K562 (cell line): Measurements from ENCODE around the gene GNRH2. TPM values are rescaled to one million over a fixed set of nuclear protein-coding genes. Genes with fewer than 3 reads are reported as not detected.

Experiments used
- C11orf30 ChIP-seq: fragments of 450-650 bp; IDR thresholded peaks from 2 replicates; pipeline ENCODE4 v1.6.1; 2016; ENCODE audit warnings: low read depth, mild to moderate bottlenecking
- CHD1 ChIP-seq: fragments of 200-600 bp; sonication (generic); IDR thresholded peaks from one replicate; pipeline ENCODE4 v1.6.1; 2012; ENCODE audit warnings: mild to moderate bottlenecking, moderate library complexity, low read length, inconsistent platforms
- GATAD2B ChIP-seq: fragments of 450-650 bp; IDR thresholded peaks from 2 replicates; pipeline ENCODE4 v1.6.1; 2017; ENCODE audit warnings: mild to moderate bottlenecking, borderline replicate concordance
- HNRNPH1 ChIP-seq: fragments of 200-400 bp; formaldehyde crosslinking; optimal IDR thresholded peaks from 2 replicates; pipeline ENCODE3; 2017; ENCODE audit warnings: low read depth, mild to moderate bottlenecking, low read length, moderate library complexity
- JUNB ChIP-seq: fragments of 450-650 bp; formaldehyde crosslinking; conservative IDR thresholded peaks from 2 replicates; pipeline ENCODE4 v1.4.0; 2020; ENCODE audit warnings: mild to moderate bottlenecking
- LCOR ChIP-seq: sonication (generic); formaldehyde crosslinking; IDR thresholded peaks from 2 replicates; pipeline ENCODE4 v1.8.0; 2022; ENCODE audit warnings: mild to moderate bottlenecking, missing genetic modification reagents
- MAFF ChIP-seq: IDR thresholded peaks from 2 replicates; pipeline ENCODE4 v1.6.1; 2012; ENCODE audit warnings: low read length, improper control_type of control experiment
- NBN ChIP-seq: fragments of 450-650 bp; IDR thresholded peaks from 2 replicates; pipeline ENCODE4 v1.6.1; 2016; ENCODE audit warnings: low read depth, mild to moderate bottlenecking
- NFRKB ChIP-seq: fragments of 450-650 bp; IDR thresholded peaks from 2 replicates; pipeline ENCODE4 v1.6.1; 2016; ENCODE audit warnings: low read depth
- NR2C2 ChIP-seq, 2 experiments: fragments of 200-800 bp in 1 of 2; sonication (Bioruptor generic) in 1 of 2; sonication (generic) in 1 of 2; formaldehyde crosslinking in 1 of 2; IDR thresholded peaks; 2 replicates each; pipeline versions ENCODE4 v1.6.1 to v1.8.0; 2016 to 2022; ENCODE audit warnings: mild to moderate bottlenecking in 1 of 2, missing compliant biosample characterization in 1 of 2, missing genetic modification characterization in 1 of 2, missing genetic modification reagents in 1 of 2
- PCBP2 ChIP-seq: fragments of 200-400 bp; formaldehyde crosslinking; IDR thresholded peaks from 2 replicates; pipeline ENCODE4 v1.6.1; 2018; ENCODE audit warnings: low read length, low read depth, mild to moderate bottlenecking, moderate library complexity; ENCODE audit not compliant: poor library complexity, severe bottlenecking
- POLR3A ChIP-seq: IDR thresholded peaks from 2 replicates; pipeline ENCODE4 v1.6.1; 2011; ENCODE audit warnings: borderline replicate concordance, mild to moderate bottlenecking, moderate library complexity; ENCODE audit not compliant: insufficient read length, insufficient read depth; ENCODE audit errors: extremely low read depth
- RBFOX2 ChIP-seq: fragments of 200-400 bp; formaldehyde crosslinking; IDR thresholded peaks from 2 replicates; pipeline ENCODE4 v1.6.1; 2017; ENCODE audit warnings: low read depth, mild to moderate bottlenecking, low read length, moderate library complexity
- STAT5B ChIP-seq: fragments of 250-450 bp; sonication (Bioruptor Pico); IDR thresholded peaks from 2 replicates; pipeline ENCODE4 v1.8.0; 2021; ENCODE audit warnings: mild to moderate bottlenecking, inconsistent platforms
- TEAD4 ChIP-seq, 2 experiments: sonication (generic) in 1 of 2; formaldehyde crosslinking in 1 of 2; IDR thresholded peaks; 2 replicates each; pipeline versions ENCODE4 v1.6.1 to v1.8.0; 2012 to 2022; ENCODE audit warnings: borderline replicate concordance in 1 of 2, inconsistent platforms in 1 of 2, low read length in 1 of 2, mild to moderate bottlenecking in 1 of 2, missing genetic modification reagents in 1 of 2
- ZFX ChIP-seq: sonication (generic); formaldehyde crosslinking; IDR thresholded peaks from 2 replicates; pipeline ENCODE4 v1.8.0; 2022; ENCODE audit warnings: mild to moderate bottlenecking, missing genetic modification reagents, moderate library complexity
- ZNF263 ChIP-seq: sonication (generic); formaldehyde crosslinking; IDR thresholded peaks from 2 replicates; pipeline ENCODE4 v1.8.0; 2022; ENCODE audit warnings: mild to moderate bottlenecking, missing genetic modification reagents, borderline replicate concordance
- ZNF311 ChIP-seq: fragments of 250-450 bp; sonication (Bioruptor Pico); IDR thresholded peaks from 2 replicates; pipeline ENCODE4 v1.4.0; 2020; ENCODE audit warnings: mild to moderate bottlenecking, moderate library complexity
- ZNF778 ChIP-seq: fragments of 450-650 bp; formaldehyde crosslinking; IDR thresholded peaks from 2 replicates; pipeline ENCODE4 v1.4.0; 2020; ENCODE audit warnings: mild to moderate bottlenecking, moderate library complexity
- polyA plus RNA-seq, 8 experiments: library from polyadenylated mRNA; depleted of rRNA in 4 of 8; stranded (reverse) in 5 of 8; unstranded in 3 of 8; fragments of >200 nt; fragmentation: Nextera tagmentation in 2 of 8; fragmentation: Illumina TruSeq in 1 of 8; extraction: Ambion mirVana in 2 of 8; extraction: Trizol in 1 of 8; gene quantifications; 2 replicates each; pipeline versions ENCODE4 v1.2.1 to v1.2.3, GENCODE V29; 2011 to 2014; ENCODE audit warnings: inconsistent platforms in 1 of 8, missing spikeins in 1 of 8
- total RNA-seq, 7 experiments: library from RNA; depleted of rRNA in 6 of 7; stranded (reverse); fragments of >200 nt in 6 of 7; fragmentation: Illumina TruSeq in 2 of 7; extraction: Trizol in 2 of 7; gene quantifications; 2 replicates each; pipeline versions ENCODE4 v1.2.1 to v1.2.3, GENCODE V29; 2011 to 2021; ENCODE audit warnings: low replicate concordance in 1 of 7
- TF ChIP-seq, protein P1 (sequence below), 2 experiments: fragments of 450-650 bp; IDR thresholded peaks; 2 replicates each; pipeline ENCODE4 v1.6.1; 2018; ENCODE audit warnings: mild to moderate bottlenecking in 2 of 2, low read depth in 1 of 2; ENCODE audit not compliant: partially characterized antibody in 2 of 2
- TF ChIP-seq, protein P2 (sequence below): IDR thresholded peaks from 2 replicates; pipeline ENCODE4 v1.6.1; 2016; ENCODE audit warnings: missing genetic modification characterization, missing compliant biosample characterization
- TF ChIP-seq, protein P3 (sequence below): fragments of 450-650 bp; IDR thresholded peaks from 2 replicates; pipeline ENCODE4 v1.6.1; 2016

The GNRH2 gene
- total and polyA plus RNA-seq, 9 of the 15 experiments (the other 6 are each of a cell fraction or from before 2014, with no cell fraction given), result 0.11 to 0.50 (median 0.24) TPM; not detected in 5

DNA sequence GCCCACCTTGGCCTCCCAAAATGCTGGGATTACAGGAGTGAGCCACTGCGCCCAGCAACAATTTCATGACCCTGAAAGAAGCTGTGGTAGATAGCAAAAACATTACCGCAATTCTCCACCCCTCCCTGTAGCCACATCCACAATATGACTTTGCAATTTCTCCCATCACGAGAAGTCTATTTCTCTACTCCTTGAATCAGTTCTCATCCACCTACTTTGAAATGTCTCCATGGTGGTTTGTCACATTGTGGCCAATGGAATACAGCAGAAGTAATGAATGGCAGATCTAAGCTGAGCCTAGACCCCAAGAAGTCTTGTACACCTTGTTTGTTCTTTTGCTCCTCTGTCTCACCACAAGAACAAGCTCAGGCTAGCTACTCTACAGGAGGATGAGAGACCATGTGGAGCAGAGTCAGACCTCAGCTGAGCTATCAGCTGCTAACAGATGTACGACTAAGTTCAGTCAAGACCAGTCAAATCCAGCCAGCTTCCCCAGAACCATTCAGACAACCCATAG lies 34.3 kb downstream of the GNRH2 start (continued):
- TF ChIP-seq, protein P1, sequence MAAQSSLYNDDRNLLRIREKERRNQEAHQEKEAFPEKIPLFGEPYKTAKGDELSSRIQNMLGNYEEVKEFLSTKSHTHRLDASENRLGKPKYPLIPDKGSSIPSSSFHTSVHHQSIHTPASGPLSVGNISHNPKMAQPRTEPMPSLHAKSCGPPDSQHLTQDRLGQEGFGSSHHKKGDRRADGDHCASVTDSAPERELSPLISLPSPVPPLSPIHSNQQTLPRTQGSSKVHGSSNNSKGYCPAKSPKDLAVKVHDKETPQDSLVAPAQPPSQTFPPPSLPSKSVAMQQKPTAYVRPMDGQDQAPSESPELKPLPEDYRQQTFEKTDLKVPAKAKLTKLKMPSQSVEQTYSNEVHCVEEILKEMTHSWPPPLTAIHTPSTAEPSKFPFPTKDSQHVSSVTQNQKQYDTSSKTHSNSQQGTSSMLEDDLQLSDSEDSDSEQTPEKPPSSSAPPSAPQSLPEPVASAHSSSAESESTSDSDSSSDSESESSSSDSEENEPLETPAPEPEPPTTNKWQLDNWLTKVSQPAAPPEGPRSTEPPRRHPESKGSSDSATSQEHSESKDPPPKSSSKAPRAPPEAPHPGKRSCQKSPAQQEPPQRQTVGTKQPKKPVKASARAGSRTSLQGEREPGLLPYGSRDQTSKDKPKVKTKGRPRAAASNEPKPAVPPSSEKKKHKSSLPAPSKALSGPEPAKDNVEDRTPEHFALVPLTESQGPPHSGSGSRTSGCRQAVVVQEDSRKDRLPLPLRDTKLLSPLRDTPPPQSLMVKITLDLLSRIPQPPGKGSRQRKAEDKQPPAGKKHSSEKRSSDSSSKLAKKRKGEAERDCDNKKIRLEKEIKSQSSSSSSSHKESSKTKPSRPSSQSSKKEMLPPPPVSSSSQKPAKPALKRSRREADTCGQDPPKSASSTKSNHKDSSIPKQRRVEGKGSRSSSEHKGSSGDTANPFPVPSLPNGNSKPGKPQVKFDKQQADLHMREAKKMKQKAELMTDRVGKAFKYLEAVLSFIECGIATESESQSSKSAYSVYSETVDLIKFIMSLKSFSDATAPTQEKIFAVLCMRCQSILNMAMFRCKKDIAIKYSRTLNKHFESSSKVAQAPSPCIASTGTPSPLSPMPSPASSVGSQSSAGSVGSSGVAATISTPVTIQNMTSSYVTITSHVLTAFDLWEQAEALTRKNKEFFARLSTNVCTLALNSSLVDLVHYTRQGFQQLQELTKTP (IDR thresholded peaks at IDR 0.05; ENCODE audit: low read depth in 1 of 2, partially characterized antibody in 2 of 2), result peak; percentile 24 to 31
- no peak for TF ChIP-seq CHD1
- TF ChIP-seq NR2C2 (CRISPR knock-in tag; IDR thresholded peaks at IDR 0.05), result 0 out of 2 replicates have a peak, but pooled peaks have one; percentile 22
- 0 out of 2 replicates have a peak, but pooled peaks have one; percentile 18 for TF ChIP-seq NR2C2 (tag; IDR thresholded peaks at IDR 0.05)
- 0 out of 2 replicates have a peak, but pooled peaks have one; percentile 12 for TF ChIP-seq TEAD4 (IDR thresholded peaks at IDR 0.05; ENCODE audit: low read length)
- no peak for TF ChIP-seq TEAD4 (CRISPR knock-in tag; IDR thresholded peaks at IDR 0.05; ENCODE audit: borderline replicate concordance)
- TF ChIP-seq STAT5B (CRISPR knock-in tag), result no peak
- TF ChIP-seq POLR3A, result no peak
- peak; percentile 51 for TF ChIP-seq NFRKB
- peak; percentile 53 for TF ChIP-seq MAFF
- TF ChIP-seq JUNB (CRISPR knock-in tag), result no peak
- TF ChIP-seq ZNF311 (CRISPR knock-in tag), result no peak
- no peak for TF ChIP-seq ZNF778 (CRISPR knock-in tag)
- TF ChIP-seq PCBP2, result no peak
- TF ChIP-seq, protein P2, sequence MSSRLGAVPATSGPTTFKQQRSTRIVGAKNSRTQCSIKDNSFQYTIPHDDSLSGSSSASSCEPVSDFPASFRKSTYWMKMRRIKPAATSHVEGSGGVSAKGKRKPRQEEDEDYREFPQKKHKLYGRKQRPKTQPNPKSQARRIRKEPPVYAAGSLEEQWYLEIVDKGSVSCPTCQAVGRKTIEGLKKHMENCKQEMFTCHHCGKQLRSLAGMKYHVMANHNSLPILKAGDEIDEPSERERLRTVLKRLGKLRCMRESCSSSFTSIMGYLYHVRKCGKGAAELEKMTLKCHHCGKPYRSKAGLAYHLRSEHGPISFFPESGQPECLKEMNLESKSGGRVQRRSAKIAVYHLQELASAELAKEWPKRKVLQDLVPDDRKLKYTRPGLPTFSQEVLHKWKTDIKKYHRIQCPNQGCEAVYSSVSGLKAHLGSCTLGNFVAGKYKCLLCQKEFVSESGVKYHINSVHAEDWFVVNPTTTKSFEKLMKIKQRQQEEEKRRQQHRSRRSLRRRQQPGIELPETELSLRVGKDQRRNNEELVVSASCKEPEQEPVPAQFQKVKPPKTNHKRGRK (tag), result no peak
- TF ChIP-seq RBFOX2, result 0 out of 2 replicates have a peak, but pooled peaks have one; percentile 22
- TF ChIP-seq, protein P3, sequence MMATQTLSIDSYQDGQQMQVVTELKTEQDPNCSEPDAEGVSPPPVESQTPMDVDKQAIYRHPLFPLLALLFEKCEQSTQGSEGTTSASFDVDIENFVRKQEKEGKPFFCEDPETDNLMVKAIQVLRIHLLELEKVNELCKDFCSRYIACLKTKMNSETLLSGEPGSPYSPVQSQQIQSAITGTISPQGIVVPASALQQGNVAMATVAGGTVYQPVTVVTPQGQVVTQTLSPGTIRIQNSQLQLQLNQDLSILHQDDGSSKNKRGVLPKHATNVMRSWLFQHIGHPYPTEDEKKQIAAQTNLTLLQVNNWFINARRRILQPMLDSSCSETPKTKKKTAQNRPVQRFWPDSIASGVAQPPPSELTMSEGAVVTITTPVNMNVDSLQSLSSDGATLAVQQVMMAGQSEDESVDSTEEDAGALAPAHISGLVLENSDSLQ, result peak; percentile 26
- TF ChIP-seq HNRNPH1, result no peak
- peak; percentile 72; the same call in 1 of the 2 replicates for TF ChIP-seq NBN
- no peak for TF ChIP-seq GATAD2B
- TF ChIP-seq C11orf30, result peak; percentile 93
- TF ChIP-seq ZFX (CRISPR knock-in tag), result peak; percentile 29; the same call in 1 of the 2 replicates
- 0 out of 2 replicates have a peak, but pooled peaks have one; percentile 40 for TF ChIP-seq LCOR (CRISPR knock-in tag)
- TF ChIP-seq ZNF263 (CRISPR knock-in tag), result no peak
